IMR-90 (cell line): ENCODE measurements around the gene MAZ. TPM values are rescaled to one million over a fixed set of nuclear protein-coding genes. Genes with fewer than 3 reads are reported as not detected.

ENCODE experiments used
- ATAC-seq: fragments of 200-7000 bp; cut with Tn5 transposase; 2 replicates; pipeline ENCODE4 v1.9.1; 2020; ENCODE audit warnings: low read depth, mild to moderate bottlenecking, moderate library complexity
- BruUV-seq: library from RNA; stranded (reverse); fragments of 400-500 nt; replicated peaks from 2 replicates; lab custom pipeline; 2021; lab: Mats Ljungman, UMichigan
- CTCF ChIA-PET: fragments of 300-600 bp; formaldehyde crosslinking; extraction: SDS; loops from one replicate; lab custom pipeline; 2021; ENCODE audit warnings: antibody characterized with exemption; lab: Yijun Ruan, JAX
- POLR2A ChIA-PET: fragments of 300-600 bp; sonication (Branson Sonifier 250); formaldehyde crosslinking; loops from one replicate; lab custom pipeline; 2022; ENCODE audit warnings: antibody characterized with exemption; ENCODE audit not compliant: unreplicated experiment; lab: Charles Lee
- DNase-seq: peaks from one replicate; pipeline ENCODE4 v3.0.0; 2013
- H2AFZ ChIP-seq: replicated peaks from 2 replicates; pipeline ENCODE3; 2013; ENCODE audit warnings: low read length, mild to moderate bottlenecking; ENCODE audit not compliant: poor library complexity
- H2AK5ac ChIP-seq: 2 replicates; pipeline ENCODE4 v1.6.1; 2013; ENCODE audit warnings: low read depth, low read length, inconsistent platforms
- H2AK9ac ChIP-seq: replicated peaks from 2 replicates; pipeline ENCODE3; 2013; ENCODE audit warnings: mild to moderate bottlenecking, low read depth, low read length, moderate library complexity; ENCODE audit not compliant: poor library complexity
- H2BK120ac ChIP-seq: 2 replicates; pipeline ENCODE4 v1.6.1; 2013; ENCODE audit warnings: low read depth, low read length, inconsistent platforms
- H2BK15ac ChIP-seq: 3 replicates; pipeline ENCODE4 v1.6.1; 2013; ENCODE audit warnings: low read depth, low read length, inconsistent platforms
- H2BK20ac ChIP-seq: 2 replicates; pipeline ENCODE4 v1.6.1; 2013; ENCODE audit warnings: low read depth, mild to moderate bottlenecking, inconsistent platforms, low read length, moderate library complexity
- H2BK5ac ChIP-seq: 2 replicates; pipeline ENCODE4 v1.6.1; 2013; ENCODE audit warnings: mild to moderate bottlenecking, low read depth, low read length, inconsistent platforms; ENCODE audit not compliant: poor library complexity, severe bottlenecking
- H3K14ac ChIP-seq: replicated peaks from 2 replicates; pipeline ENCODE4 v1.6.1; 2013; ENCODE audit warnings: low read depth, low read length, inconsistent platforms
- H3K18ac ChIP-seq: 2 replicates; pipeline ENCODE4 v1.6.1; 2013; ENCODE audit warnings: low read depth, low read length, control low read depth
- H3K23ac ChIP-seq: 2 replicates; pipeline ENCODE4 v1.6.1; 2013; ENCODE audit warnings: low read depth, low read length, inconsistent platforms
- H3K27ac ChIP-seq: 2 replicates; pipeline ENCODE4 v1.5.1; 2013; ENCODE audit warnings: mild to moderate bottlenecking, control low read depth, low read length; ENCODE audit not compliant: insufficient read depth
- H3K27me3 ChIP-seq: 2 replicates; pipeline ENCODE4 v1.6.1; 2013; ENCODE audit warnings: low read length; ENCODE audit not compliant: control insufficient read depth, insufficient read depth
- H3K36me3 ChIP-seq: 2 replicates; pipeline ENCODE4 v1.6.1; 2013; ENCODE audit warnings: low read length, mixed read lengths; ENCODE audit not compliant: control insufficient read depth, insufficient read depth
- H3K4ac ChIP-seq: 2 replicates; pipeline ENCODE4 v1.6.1; 2013; ENCODE audit warnings: low read depth, low read length, inconsistent platforms
- H3K4me1 ChIP-seq: 2 replicates; pipeline ENCODE4 v1.6.1; 2013; ENCODE audit warnings: low read length, mixed read lengths; ENCODE audit not compliant: control insufficient read depth, insufficient read depth
- H3K4me2 ChIP-seq: 2 replicates; pipeline ENCODE4 v1.6.1; 2013; ENCODE audit warnings: low read depth, mild to moderate bottlenecking, control low read depth, low read length, moderate library complexity
- H3K4me3 ChIP-seq: 2 replicates; pipeline ENCODE4 v1.5.1; 2013; ENCODE audit warnings: low read depth, mild to moderate bottlenecking, control low read depth, low read length, moderate library complexity; ENCODE audit not compliant: insufficient read depth
- H3K56ac ChIP-seq: 2 replicates; pipeline ENCODE4 v1.6.1; 2013; ENCODE audit warnings: low read length, inconsistent platforms; ENCODE audit not compliant: insufficient read depth; ENCODE audit errors: extremely low read depth
- H3K79me1 ChIP-seq, 2 experiments: 2 replicates each; pipeline ENCODE4 v1.6.1; 2013; ENCODE audit warnings: low read length in 2 of 2, inconsistent platforms in 1 of 2, low read depth in 1 of 2
- H3K9ac ChIP-seq: 2 replicates; pipeline ENCODE4 v1.6.1; 2013; ENCODE audit warnings: low read depth, low read length, control low read depth
- H3K9me1 ChIP-seq: 2 replicates; pipeline ENCODE4 v1.6.1; 2013; ENCODE audit warnings: low read length, inconsistent platforms; ENCODE audit not compliant: insufficient read depth
- H3K9me3 ChIP-seq: 2 replicates; pipeline ENCODE4 v1.6.1; 2013; ENCODE audit warnings: low read length; ENCODE audit not compliant: control insufficient read depth, insufficient read depth
- H4K20me1 ChIP-seq: 2 replicates; pipeline ENCODE4 v1.6.1; 2013; ENCODE audit warnings: low read length, inconsistent platforms; ENCODE audit not compliant: insufficient read depth
- H4K5ac ChIP-seq: 2 replicates; pipeline ENCODE4 v1.6.1; 2013; ENCODE audit warnings: mild to moderate bottlenecking, low read depth, low read length, control low read depth
- H4K8ac ChIP-seq, 2 experiments: 2 replicates each; pipeline ENCODE4 v1.6.1; 2013; ENCODE audit warnings: low read depth in 2 of 2, low read length in 2 of 2, control low read depth in 1 of 2, inconsistent platforms in 1 of 2
- H4K91ac ChIP-seq: 2 replicates; pipeline ENCODE4 v1.6.1; 2013; ENCODE audit warnings: low read depth, low read length, inconsistent platforms; ENCODE audit not compliant: insufficient read depth
- MAFK ChIP-seq: IDR thresholded peaks from 2 replicates; pipeline ENCODE4 v1.6.1; 2012; ENCODE audit warnings: low read depth, low read length, improper control_type of control experiment
- RCOR1 ChIP-seq: IDR thresholded peaks from 2 replicates; pipeline ENCODE4 v1.6.1; 2012; ENCODE audit warnings: mild to moderate bottlenecking, low read length, improper control_type of control experiment; ENCODE audit not compliant: insufficient replicate concordance
- WGBS, 2 experiments: methylation state at CpG; one replicate each; pipeline versions ENCODE4 v1.1.5 to v1.1.7; 2013; ENCODE audit warnings: missing lambda C conversion rate in 2 of 2; ENCODE audit not compliant: insufficient read length in 1 of 2; ENCODE audit errors: extremely low coverage in 2 of 2; 5-methylcytosine and 5-hydroxymethylcytosine counted together
- dilution Hi-C: fragments of 300-500 bp; cut with HindIII; formaldehyde crosslinking; loops from one replicate; pipeline ENCODE4 v1.14.3; 2018; ENCODE audit warnings: low sequenced_read_pairs; ENCODE audit not compliant: unreplicated experiment
- in situ Hi-C: fragments of 300-500 bp; cut with MboI; formaldehyde crosslinking; loops from 3 replicates; pipeline ENCODE4 v1.14.3; 2019; ENCODE audit warnings: low sequenced_read_pairs, inconsistent platforms, mixed read lengths
- intact Hi-C: fragments of 100-400 bp; cut with micrococcal nuclease; formaldehyde crosslinking; loops from 2 replicates; pipeline ENCODE4 v1.10.0; 2022
- polyA plus RNA-seq, 3 experiments: library from polyadenylated mRNA; depleted of rRNA; stranded (reverse); fragments of >200 nt; gene quantifications; 2 replicates each; pipeline ENCODE4 v1.2.3, GENCODE V29; 2012; ENCODE audit warnings: low replicate concordance in 1 of 3
- total RNA-seq: library from RNA; depleted of rRNA; stranded (reverse); fragments of >200 nt; gene quantifications from 2 replicates; pipeline ENCODE4 v1.2.3, GENCODE V29; 2012

MAZ gene
- total and polyA plus RNA-seq, 2 of the 4 experiments (the other 2 are of a cell fraction): 113 to 138 TPM

DNA sequence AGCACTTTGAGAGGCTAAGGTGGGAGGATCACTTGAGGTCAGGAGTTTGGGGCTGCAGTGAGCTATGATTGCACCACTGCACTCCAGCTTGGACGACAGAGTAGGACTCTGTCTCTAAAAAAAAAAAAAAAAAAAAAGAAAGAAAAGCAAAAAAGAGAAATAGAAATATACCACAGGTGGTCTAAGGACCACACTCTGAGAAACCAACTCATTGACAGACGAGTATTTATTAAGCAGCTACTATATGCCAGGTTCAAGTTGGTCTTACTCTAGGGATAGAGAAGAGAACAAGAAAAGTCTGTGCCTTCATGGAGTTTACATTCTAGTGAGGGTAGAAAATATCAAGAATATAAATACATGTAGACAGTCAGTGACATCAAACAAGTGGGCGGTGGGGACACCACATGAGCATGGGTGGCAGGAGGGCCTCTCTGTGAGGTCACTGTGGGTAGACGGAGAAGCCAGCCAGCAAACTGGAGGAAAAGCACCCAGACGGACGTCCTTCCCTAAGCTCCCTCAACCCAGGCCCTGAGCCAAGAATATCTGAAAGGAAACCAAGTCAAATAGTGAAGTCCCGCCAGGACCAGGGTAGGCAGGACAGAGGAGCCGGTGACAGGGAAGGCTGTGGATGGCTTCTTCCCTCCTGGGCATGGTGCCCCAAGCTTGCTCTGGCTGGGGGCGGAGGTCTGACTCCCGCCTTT lies 52.0 kb downstream of the MAZ start:
- Histone ChIP-seq H4K91ac (no peak overlapping the region), H3K18ac (no peak overlapping the region), H3K9me3 (no peaks in the 10 kb centered on the region), H2AK9ac (no peak overlapping the region), H3K79me1 (peaks cover 7 to 30% of the 10 kb centered on the region in 2 experiments; a peak in 3 of 4 replicates), H3K4me1 (peaks cover 4% of the 10 kb centered on the region; the same call in 1 of the 2 replicates), H2AK5ac (no peak overlapping the region), H3K9ac (no peak overlapping the region), H4K5ac (no peak overlapping the region), H3K27me3 (no peaks in the 10 kb centered on the region), H3K9me1 (peaks cover 9% of the 10 kb centered on the region), H3K23ac (no peak overlapping the region), H3K4me3 (no peak overlapping the region), H4K8ac (no peak overlapping the region), H4K20me1 (no peaks in the 10 kb centered on the region; the same call in 1 of the 2 replicates), H2BK20ac (no peak overlapping the region), H2BK15ac (no peak overlapping the region), H3K56ac (no peak overlapping the region), H3K4me2 (no peak overlapping the region), H3K4ac (no peak overlapping the region), H3K14ac (no peak overlapping the region), H2AFZ (no peak overlapping the region), H2BK5ac (no peak overlapping the region), H3K36me3 (peaks cover 22% of the 10 kb centered on the region), H3K27ac (no peak overlapping the region), H2BK120ac (no peak overlapping the region)
- intact Hi-C loops (no loop called here), dilution Hi-C loops (no loop called here), in situ Hi-C loops (no loop called here)
- CTCF ChIA-PET: interaction anchor here (1.9 kb wide), 1 partner anchor 10 kb away, joined by 6 read pairs; no protein-coding TSS in a partner anchor
- TF ChIP-seq MAFK: no peak
- no peak for TF ChIP-seq RCOR1
- WGBS, 2 experiments: no CpG with 5 or more reads among the region's 10 CpGs
- no peak for DNase-seq
- ATAC-seq: no peak
- POLR2A ChIA-PET: no interaction called here
- no TSS peak for BruUV-seq
